ENCODE data around the gene IPO11.

Gene IPO11

GRCh38 chr5:62489471-62489870 lies 76.9 kb downstream of the IPO11 start:
- Histone ChIP-seq H3F3A (ENCODE audit: insufficient read depth) (peaks cover 9% of the 10 kb centered on the region; the same call in 1 of the 2 replicates), H2AFZ (ENCODE audit: low read depth, low read length, severe bottlenecking) (no peak overlapping the region), H3K4me2 (ENCODE audit: low read depth, low read length, poor library complexity, severe bottlenecking) (no peak overlapping the region), H3K4me3 (ENCODE audit: insufficient read depth, low read length, poor library complexity, severe bottlenecking) (no peak overlapping the region), H3K9ac (ENCODE audit: low read length) (no peak overlapping the region), H3K27ac (ENCODE audit: low read depth, low read length) (no peak overlapping the region), H4K20me1 (ENCODE audit: low read depth, low read length) (no peaks in the 10 kb centered on the region), H3K9me2 (replicated peaks; ENCODE audit: insufficient read depth, low read length) (no peaks in the 10 kb centered on the region), H3K27me3 (ENCODE audit: low read length) (no peaks in the 10 kb centered on the region), H3K79me2 (ENCODE audit: insufficient read depth, low read length) (no peaks in the 10 kb centered on the region), H3K9me3 (ENCODE audit: insufficient read depth, low read length) (no peaks in the 10 kb centered on the region), H3K36me3 (ENCODE audit: low read length) (peaks cover 11% of the 10 kb centered on the region; the same call in 1 of the 2 replicates)
- TF ChIP-seq EZH2phosphoT487 (conservative IDR thresholded peaks at IDR 0.05; ENCODE audit: low read length) = no peak
- TF ChIP-seq, protein P1, sequence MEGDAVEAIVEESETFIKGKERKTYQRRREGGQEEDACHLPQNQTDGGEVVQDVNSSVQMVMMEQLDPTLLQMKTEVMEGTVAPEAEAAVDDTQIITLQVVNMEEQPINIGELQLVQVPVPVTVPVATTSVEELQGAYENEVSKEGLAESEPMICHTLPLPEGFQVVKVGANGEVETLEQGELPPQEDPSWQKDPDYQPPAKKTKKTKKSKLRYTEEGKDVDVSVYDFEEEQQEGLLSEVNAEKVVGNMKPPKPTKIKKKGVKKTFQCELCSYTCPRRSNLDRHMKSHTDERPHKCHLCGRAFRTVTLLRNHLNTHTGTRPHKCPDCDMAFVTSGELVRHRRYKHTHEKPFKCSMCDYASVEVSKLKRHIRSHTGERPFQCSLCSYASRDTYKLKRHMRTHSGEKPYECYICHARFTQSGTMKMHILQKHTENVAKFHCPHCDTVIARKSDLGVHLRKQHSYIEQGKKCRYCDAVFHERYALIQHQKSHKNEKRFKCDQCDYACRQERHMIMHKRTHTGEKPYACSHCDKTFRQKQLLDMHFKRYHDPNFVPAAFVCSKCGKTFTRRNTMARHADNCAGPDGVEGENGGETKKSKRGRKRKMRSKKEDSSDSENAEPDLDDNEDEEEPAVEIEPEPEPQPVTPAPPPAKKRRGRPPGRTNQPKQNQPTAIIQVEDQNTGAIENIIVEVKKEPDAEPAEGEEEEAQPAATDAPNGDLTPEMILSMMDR (IDR thresholded peaks at IDR 0.05; ENCODE audit: insufficient read depth, low read length, poor library complexity, severe bottlenecking) = no peak

- Histone ChIP-seq H2AFZ (ENCODE audit: low read depth, low read length, severe bottlenecking) (no peak overlapping the region), H3K36me3 (ENCODE audit: low read length) (peaks cover 2% of the 10 kb centered on the region; the same call in 1 of the 2 replicates), H3K9ac (ENCODE audit: low read length) (no peak overlapping the region), H3K9me2 (replicated peaks; ENCODE audit: insufficient read depth, low read length) (no peaks in the 10 kb centered on the region), H4K20me1 (ENCODE audit: low read depth, low read length) (no peaks in the 10 kb centered on the region), H3K27ac (ENCODE audit: low read depth, low read length) (peak overlapping the region; percentile 61), H3K9me3 (ENCODE audit: insufficient read depth, low read length) (no peaks in the 10 kb centered on the region), H3K79me2 (ENCODE audit: insufficient read depth, low read length) (no peaks in the 10 kb centered on the region), H3K4me2 (ENCODE audit: low read depth, low read length, poor library complexity, severe bottlenecking) (peak overlapping the region; percentile 54), H3K27me3 (ENCODE audit: low read length) (no peaks in the 10 kb centered on the region), H3F3A (ENCODE audit: insufficient read depth) (peaks cover 9% of the 10 kb centered on the region; the same call in 1 of the 2 replicates), H3K4me3 (ENCODE audit: insufficient read depth, low read length, poor library complexity, severe bottlenecking) (peak overlapping the region; percentile 15)
- TF ChIP-seq, protein P1 (IDR thresholded peaks at IDR 0.05; ENCODE audit: insufficient read depth, low read length, poor library complexity, severe bottlenecking) = no peak
Observed at GRCh38 chr5:62494772-62495171, 82.2 kb downstream of the IPO11 start.

DNA sequence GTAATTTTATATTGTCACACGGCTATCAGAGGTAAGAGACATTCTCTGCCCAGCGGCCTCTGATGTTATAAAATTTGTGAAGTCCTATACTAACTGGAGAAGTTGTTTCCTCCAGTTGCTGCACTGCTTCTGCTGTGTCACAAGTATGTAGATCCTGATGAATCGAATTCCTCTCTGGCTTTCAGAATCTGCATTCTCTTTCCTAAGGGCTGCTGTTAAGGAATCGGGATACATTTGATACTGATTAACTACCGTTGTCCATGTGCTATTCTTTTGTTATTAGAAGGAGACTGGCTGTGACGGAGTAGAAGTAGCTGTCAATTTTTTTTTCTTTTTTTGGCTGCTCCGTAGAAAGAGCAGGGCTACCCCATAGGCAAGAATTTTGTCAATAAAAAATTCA lies 84.3 kb downstream of the IPO11 start:
- Histone ChIP-seq H2AFZ (ENCODE audit: low read depth, low read length, severe bottlenecking) (no peak overlapping the region), H3K9ac (ENCODE audit: low read length) (no peak overlapping the region), H4K20me1 (ENCODE audit: low read depth, low read length) (no peaks in the 10 kb centered on the region), H3K4me2 (ENCODE audit: low read depth, low read length, poor library complexity, severe bottlenecking) (no peak overlapping the region), H3K9me3 (ENCODE audit: insufficient read depth, low read length) (no peaks in the 10 kb centered on the region), H3F3A (ENCODE audit: insufficient read depth) (peaks cover 9% of the 10 kb centered on the region; the same call in 1 of the 2 replicates), H3K9me2 (replicated peaks; ENCODE audit: insufficient read depth, low read length) (no peaks in the 10 kb centered on the region), H3K4me3 (ENCODE audit: insufficient read depth, low read length, poor library complexity, severe bottlenecking) (no peak overlapping the region), H3K27ac (ENCODE audit: low read depth, low read length) (no peak overlapping the region), H3K36me3 (ENCODE audit: low read length) (peaks cover 2% of the 10 kb centered on the region; the same call in 1 of the 2 replicates), H3K27me3 (ENCODE audit: low read length) (no peaks in the 10 kb centered on the region), H3K79me2 (ENCODE audit: insufficient read depth, low read length) (no peaks in the 10 kb centered on the region)
- TF ChIP-seq, protein P1 (IDR thresholded peaks at IDR 0.05; ENCODE audit: insufficient read depth, low read length, poor library complexity, severe bottlenecking) = no peak
- TF ChIP-seq EZH2phosphoT487 (conservative IDR thresholded peaks at IDR 0.05; ENCODE audit: low read length) = no peak
